Islet precursor cell (in vitro differentiated cells): ENCODE data around the gene EMC9.
"Not testable (repeated sequence)": the region's sequence is repeated elsewhere in the genome, so short reads cannot be mapped to it uniquely, and the experiment has no call there.

ENCODE experiments used
- DNase-seq: peaks from one replicate; pipeline ENCODE4 v3.0.0-alpha.2; 2018

The EMC9 gene

DNA sequence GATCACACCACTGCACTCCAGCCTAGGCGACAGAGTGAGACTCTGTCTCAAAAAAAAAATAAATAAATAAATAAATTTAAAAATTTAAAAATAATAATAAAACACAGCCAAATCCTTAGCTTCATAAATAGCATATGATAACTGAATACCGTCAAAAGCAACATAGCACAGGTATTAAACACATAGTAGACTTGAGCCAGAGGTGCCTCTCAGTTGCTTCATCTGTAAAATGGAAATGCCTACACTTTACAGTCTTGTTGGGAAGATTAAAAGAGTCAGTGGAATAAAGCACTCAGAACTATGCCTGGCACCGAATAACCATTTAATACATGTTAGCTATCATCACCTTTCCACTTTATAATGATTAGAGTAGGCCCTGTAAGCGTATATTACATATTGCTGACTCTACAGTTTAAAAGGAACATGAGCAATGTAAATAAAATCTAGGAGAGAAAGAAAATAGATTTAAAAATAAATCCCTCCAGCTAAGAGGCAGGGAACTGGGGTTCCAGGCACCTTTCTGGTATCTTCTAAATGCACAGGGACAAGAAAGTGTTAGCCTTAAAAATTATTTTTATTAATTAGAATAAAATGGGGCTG is 34.6 kb downstream of the EMC9 start:
- DNase-seq, result no peak

DNA sequence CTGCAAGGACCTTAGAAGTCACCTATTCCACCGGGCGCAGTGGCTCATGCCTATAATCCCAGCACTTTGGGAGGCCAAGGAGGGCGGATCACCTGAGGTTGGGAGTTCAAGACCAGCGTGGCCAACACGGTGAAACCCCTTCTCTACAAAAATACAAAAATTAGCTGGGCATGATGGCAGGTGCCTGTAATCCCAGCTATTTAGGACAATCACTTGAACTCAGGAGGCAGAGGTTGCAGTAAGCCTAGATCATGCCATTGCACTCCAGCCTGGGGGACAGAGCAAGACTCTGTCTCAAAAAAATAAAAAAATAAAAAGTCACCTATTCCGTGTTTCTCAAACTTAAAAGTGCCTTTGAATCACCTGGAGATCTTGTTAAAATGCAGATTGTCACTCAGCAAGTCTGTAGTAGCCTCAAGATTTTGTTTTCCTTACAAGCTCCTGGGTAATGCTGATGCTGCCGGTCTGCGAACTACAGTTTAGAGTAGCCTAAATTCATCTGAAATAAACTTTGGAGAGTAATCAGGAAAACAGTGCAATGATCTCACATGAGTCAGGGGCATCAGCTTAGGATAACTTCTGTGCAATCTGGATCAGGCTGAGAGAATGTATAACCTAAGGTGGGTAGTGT is 35.7 kb downstream of the EMC9 start:
- not testable (repeated sequence) for DNase-seq

DNA sequence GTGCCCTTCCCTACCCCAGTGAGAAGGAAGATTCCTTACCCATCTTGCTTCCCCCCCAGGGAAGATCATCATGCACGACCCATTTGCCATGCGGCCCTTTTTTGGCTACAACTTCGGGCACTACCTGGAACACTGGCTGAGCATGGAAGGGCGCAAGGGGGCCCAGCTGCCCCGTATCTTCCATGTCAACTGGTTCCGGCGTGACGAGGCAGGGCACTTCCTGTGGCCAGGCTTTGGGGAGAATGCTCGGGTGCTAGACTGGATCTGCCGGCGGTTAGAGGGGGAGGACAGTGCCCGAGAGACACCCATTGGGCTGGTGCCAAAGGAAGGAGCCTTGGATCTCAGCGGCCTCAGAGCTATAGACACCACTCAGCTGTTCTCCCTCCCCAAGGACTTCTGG is 37.9 kb downstream of the EMC9 start:
- no peak for DNase-seq

DNA sequence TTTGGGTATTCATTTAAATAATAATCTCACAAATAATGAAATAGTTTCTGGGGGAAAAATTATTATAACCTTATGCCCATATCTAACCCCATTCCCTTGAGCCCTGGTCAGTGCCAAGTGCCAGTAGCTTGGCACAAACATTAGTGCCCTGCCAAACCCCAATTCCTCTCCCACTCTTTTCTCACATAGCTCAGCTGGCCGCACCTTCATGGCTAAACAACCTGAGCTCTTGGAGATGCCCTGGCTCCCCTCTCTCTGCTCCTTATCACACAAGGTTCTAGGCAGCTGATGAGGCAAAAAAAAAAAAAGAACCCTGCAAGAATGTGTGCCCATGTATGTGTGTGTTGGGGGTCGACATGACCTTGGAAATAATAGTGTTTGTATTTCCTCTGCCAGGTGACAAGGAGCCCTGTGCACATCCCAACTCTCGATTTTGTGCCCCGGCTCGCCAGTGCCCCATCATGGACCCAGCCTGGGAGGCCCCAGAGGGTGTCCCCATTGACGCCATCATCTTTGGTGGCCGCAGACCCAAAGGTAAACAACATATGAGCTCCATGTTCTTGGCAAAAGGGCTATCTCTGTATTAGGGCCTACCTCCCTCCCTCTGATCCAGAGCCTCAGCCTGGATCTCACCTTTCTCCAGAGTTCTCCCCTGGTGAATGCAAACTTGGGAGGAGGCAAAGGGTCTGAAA is 38.9 kb downstream of the EMC9 start:
- DNase-seq, result no peak

DNA sequence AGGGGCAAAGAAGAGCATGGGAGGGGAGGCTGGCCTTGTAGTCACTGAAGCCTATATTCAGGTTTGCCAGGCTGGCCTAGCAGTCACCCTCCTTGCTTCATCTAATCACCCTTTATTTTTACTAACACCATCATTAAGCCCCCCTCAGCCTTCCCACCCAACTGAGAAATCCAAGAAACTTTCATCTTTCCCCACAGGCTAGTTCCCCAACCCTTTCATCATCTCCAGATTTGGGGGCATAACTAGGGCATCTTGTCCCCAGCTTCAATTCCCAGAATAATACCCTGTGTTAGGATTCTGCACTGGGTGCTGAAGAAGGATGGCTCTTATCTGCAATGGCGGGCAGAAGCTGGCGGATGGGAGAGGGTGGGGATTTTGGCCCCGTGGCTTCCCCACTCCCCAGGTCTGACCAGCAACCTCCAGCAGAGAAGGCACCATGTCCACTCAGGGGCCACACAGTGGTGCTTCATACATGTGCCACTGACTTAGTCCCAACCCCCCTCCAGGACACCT is 40.4 kb downstream of the EMC9 start:
- no peak for DNase-seq

DNA sequence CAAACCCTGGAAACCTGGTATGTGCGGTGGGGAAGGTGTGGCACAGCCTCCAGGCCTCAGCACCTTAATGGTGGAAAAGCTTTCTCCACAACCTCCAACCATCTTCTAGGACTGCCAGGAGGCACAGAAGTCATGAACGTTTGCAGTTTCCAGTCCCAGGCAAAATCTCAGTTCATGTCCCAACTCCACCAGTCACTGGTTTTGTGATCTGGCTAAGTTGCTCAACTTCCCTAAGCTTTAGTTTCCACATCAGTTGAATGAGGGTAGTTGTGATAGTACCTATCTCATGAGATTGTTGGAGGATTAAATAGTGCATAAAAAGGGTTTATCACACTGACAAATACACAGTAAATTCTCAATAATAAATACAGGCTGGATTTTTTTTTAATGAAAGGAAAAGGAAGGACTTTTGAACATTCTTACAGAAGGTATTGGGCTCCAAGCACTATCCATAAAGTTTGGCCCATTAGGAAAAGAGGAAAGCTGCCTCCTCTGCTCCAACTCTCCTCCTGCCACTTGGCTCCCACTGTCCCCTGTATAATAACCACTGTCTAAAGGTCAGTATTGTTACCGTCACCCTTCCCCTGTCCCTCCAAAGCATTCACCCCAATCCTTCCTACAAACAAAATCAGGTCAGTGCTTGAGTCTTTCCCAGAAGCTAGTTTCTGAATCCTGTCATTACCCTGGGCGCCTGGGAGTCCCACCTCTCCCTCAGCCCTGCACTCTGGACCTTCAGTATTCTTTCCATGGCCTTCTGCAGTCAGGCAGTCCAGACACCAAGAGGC is 41.0 kb downstream of the EMC9 start:
- no peak for DNase-seq

DNA sequence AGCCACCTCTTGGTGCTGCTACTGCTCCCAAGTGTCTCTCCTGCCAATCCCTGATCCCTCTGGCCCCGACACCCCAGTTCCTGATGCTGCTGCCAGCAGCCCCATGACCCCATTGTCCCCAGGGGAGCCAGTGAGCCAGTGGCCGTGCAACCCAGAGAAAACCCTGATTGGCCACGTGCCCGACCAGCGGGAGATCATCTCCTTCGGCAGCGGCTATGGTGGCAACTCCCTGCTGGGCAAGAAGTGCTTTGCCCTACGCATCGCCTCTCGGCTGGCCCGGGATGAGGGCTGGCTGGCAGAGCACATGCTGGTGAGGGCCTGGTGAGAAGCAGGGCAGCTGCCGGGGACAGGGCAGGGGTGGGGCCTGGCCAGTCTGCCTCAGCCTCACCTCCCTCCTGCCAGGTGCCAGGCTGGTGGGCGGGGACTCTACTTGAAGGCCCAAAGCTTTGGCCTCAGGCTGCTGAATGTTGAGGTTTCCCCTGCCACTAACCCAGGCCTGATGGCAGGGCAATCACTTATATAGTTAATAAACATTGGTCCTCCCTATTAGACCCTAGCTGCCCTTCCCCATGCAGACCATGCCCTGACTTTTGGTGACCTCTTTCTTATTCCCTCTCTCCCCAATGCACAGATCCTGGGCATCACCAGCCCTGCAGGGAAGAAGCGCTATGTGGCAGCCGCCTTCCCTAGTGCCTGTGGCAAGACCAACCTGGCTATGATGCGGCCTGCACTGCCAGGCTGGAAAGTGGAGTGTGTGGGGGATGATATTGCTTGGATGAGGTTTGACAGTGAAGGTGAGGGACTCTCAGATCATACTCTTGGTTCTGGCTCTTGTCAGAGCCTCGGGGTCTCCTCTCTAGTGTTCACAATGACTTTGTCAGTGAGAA is 42.2 kb downstream of the EMC9 start:
- DNase-seq, result no peak

DNA sequence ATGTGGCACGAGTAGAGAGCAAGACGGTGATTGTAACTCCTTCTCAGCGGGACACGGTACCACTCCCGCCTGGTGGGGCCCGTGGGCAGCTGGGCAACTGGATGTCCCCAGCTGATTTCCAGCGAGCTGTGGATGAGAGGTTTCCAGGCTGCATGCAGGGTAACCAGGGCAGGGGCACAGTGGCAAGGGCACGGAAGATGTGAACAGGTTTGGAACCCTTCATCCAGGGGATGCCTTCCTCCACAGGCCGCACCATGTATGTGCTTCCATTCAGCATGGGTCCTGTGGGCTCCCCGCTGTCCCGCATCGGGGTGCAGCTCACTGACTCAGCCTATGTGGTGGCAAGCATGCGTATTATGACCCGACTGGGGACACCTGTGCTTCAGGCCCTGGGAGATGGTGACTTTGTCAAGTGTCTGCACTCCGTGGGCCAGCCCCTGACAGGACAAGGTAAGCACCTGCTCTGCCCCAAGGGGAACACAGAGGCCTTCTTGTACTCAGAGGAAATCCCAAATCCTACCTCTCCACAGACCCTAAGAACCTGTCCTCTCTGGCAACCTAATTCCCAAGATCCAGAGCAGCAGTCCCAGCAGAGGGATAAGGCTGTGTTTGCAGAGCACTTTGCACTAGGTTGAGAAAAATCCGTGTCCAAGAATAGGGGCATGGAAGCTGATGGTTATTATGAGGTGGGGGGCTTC is 43.0 kb downstream of the EMC9 start:
- DNase-seq, result no peak

DNA sequence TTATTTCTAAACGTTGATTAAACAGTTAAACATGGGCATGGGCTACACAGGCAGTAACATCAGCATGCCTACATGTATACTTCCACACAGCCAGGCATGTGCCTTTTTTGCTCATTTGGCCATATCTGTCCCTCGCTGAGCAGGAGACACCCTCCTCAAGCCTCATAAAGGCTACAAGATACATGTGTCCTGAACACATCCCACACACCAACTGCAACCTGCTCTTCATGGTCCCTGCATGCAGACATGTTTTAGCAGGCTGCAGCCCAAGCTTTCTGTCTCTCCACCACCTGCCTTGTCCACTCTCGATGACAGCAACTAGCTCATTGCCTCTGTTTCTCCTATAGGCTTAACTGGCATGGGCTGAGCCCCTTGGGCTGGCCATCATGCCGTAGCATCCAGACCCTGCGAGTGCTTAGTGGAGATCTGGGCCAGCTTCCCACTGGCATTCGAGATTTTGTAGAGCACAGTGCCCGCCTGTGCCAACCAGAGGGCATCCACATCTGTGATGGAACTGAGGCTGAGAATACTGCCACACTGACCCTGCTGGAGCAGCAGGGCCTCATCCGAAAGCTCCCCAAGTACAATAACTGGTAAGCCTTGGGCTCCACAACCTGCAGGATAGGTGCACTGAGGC is 44.7 kb downstream of the EMC9 start:
- no peak for DNase-seq

DNA sequence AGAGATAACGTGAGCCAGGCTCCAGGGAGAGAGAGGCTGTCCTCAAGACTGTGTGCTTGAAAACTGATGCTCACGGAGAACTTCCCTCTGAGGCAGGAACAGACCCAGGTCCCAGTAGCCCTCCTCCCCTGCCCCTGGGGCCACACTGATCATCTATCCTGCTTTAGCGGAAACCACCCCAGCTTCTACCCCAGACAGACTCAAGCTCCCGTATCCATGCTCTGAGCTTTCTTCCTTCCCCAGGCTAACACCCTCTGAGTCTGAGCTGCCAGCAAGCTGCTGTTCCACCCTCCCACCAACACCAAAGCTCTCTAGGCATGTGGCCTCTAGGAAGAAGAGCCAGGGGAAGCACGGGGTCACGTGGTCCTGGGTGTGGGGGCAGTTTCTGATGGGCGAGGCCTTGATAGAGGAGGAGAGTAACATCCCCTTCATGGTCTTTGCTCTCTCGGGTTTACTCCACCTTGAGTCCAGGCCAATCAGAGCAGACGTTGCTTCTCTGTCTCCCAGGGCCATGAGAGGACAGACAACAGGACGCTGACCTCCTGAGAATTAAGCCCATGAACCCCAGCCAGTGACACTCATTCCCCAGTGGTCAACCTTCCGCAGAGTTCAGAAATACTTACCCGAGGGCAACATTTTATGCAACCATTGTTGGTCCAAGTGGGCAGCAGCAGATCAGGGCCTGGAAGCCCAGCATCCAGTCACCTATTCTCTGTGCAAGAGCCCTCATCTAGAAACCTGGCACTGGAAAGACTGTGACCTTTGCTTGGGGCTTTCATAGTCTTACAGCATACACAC is 45.9 kb downstream of the EMC9 start:
- peak; percentile 84 for DNase-seq

DNA sequence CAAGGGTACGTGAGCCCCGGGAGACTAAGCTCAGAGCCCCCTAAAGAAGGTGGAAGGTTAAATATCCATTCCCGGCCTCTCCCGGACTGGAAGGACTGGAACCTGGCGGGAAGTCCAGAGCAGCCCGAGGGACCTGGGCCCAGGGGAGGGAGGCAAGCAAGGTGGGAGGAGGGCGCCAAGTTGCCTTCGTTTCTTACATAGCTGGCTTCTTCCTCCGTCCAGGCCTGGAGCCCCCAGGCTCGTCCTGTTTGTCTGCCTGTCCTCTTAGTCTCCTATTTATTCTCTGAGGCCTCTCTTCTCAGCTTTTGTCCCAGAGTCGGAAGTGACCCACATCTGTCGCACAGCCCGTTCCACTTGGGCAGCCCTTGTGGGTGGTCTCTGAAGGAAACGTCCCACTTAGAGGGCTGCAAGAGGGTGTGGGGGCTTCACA is 46.5 kb downstream of the EMC9 start:
- no peak for DNase-seq

DNA sequence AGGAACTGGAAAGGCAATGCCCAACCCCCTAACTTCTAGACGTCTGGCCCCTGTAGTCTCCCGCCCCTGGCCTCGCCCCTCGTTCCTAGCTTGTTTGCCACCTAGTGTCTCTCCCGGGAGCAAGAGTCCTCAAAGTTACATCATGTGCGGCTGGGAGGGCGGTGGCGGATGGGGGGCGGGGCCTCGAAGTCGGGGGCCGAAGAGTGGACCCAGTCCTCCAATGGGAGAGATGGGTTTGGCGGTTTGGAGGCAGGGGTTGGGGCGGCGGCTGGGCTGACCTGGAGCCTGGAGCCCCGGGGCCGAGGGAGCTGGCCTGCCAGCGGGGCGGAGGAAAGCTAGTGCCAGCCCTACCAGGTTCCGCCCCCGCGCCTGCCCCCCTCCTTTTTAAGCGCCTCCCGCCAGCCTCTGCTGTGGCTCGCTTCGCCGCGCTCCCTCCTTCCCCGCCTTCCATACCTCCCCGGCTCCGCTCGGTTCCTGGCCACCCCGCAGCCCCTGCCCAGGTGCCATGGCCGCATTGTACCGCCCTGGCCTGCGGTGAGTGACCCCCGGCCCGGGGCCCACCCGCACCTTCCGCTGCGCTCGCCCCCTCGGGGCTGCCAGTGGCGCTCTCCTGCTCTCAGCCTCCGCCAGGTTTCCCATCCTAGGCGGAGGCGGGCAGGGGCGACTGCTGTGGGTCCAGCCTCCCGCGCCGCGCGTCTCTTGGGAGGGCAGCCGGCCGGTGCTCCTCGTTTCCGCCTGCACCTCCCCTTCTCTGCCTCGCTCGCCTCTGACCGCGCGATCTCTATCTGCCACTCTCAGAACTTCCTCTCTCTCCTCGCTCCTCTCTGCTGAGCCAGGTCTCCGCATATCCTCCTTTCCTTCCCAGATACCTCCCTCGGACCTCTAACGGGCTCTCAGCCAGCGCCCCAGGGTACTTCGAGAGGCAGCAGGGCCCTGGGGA is 47.2 kb downstream of the EMC9 start, which contains the start of gene PCK2:
Gene PCK2, plus strand, starts transcription at position 411 of the 940 bp plus-strand sequence. Its CDS starts 95 bp downstream, at position 506.
- peak; percentile 99 for DNase-seq

DNA sequence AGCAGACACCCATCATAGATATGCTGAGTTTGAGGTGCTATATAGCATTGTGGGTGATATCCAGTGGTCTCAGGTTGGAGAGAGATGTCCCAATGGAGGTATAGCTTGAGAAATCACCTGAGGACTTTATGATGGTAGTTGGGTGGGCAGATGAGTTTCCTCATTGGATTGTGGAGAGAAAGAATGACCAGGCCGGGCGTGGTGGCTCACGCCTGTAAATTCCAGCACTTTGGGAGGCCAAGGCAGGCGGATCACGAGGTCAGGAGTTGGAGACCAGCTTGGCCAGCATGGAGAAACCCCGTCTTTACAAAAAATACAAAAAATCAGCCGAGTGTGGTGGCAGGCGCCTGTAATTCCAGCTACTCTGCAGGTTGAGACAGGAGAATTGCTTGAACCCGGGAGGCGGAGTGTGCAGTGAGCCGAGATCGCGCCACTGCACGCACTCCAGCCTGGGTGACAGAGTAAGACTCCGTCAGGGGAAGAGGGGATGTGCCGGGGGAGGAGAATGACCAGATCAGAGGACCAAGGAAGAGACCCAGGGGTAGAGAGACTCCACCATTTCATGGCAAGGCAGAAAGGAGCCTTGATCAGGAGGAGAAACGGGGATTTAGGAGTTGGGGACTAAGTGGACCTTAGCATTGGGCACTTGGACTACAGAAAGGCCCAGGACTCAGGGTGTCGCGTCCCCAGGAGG is 48.0 kb downstream of the EMC9 start:
- no peak for DNase-seq

DNA sequence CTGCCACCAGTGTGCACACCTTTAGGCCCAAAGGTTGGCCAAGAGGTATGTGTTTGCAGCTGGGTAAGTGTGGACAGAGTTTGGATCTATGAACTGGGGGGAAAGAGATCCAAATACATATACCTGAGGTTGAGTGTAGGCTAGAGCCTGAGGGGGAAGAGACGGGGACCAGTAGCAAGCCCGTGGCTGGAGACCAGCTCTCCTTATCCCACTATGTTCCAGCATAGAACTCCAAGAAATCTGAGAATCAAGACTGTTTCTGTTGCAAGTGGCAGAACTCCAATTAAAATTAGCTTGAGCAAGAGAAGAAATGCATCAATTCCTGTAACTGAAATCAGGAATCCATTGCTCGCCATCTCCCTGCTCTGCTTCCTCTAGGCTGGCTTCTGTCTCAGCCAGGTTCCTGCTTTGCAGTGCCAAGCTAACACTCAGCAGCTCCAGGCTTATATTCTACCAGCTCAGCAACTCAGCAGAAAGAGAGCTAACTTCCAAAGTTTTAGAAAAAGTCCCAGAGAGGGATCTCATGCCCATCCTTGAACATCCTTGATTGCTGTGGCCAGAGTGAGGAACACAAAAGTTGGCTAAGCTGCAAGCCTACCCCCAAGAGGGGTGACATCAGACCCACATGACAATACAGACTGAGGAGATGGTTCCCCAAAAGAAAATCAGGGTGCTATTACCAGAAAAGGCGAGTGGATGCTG is 48.7 kb downstream of the EMC9 start:
- DNase-seq, result no peak

DNA sequence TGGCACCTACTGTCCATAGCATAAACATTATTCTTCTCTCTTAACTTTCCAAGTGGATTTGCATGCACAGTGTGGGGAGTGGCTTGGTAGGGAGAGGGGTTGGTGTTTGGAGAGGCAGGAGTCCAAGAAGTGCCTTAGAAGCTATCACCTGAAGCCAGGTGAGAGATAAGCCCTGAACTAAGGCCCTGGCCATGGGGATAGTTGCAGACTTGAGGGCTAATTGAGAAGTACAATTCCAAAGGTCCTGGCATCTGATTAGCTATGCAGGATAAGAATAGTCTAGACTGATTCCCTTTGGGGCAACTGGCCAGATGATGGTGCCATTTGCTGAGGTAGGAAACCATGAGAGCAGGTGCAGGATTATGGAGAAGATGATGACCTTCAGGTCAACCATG is 49.3 kb downstream of the EMC9 start:
- DNase-seq, result no peak

DNA sequence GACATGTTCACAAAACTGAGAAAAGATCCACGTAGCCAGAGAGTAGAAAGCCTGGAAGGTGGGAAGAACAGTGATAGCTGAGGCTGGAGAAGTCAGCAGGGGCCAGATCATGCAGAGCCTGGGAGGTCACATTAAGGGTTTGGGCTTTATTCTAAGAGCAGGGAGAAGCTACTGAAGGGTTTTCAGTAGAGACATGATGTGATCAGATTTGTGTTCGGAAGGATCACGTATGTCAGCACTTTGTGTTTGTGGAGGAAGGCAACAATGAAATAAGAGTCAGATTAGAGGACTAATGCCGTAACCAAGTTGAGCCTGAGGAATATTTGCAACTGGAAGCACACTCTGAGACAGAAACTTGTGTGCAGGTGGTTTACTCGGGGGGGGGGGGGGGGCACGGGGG is 51.5 kb downstream of the EMC9 start:
- no peak for DNase-seq
